Activated T-cell treated with anti-CD3 and anti-CD28 coated beads, Interleukin-2, amount 50 U/mL, for 24 hours (primary cell): ENCODE results near the gene ECT2.
"Not testable (repeated sequence)": the region's sequence is repeated elsewhere in the genome, so short reads cannot be mapped to it uniquely, and the experiment has no call there.

Experiments
- DNase-seq: peaks from one replicate; pipeline ENCODE4 v3.0.0-alpha.2; 2020
- H3K27ac Mint-ChIP-seq: 2 replicates; pipeline ENCODE4 v1.8.0; 2020; ENCODE audit warnings: mild to moderate bottlenecking, mixed read lengths
- H3K27me3 Mint-ChIP-seq: 2 replicates; pipeline ENCODE4 v1.8.0; 2020; ENCODE audit warnings: mixed read lengths
- H3K36me3 Mint-ChIP-seq: 2 replicates; pipeline ENCODE4 v1.8.0; 2020; ENCODE audit warnings: low read depth, mixed read lengths
- H3K4me1 Mint-ChIP-seq: 2 replicates; pipeline ENCODE4 v1.8.0; 2020; ENCODE audit warnings: low read depth, mixed read lengths
- H3K4me3 Mint-ChIP-seq: 2 replicates; pipeline ENCODE4 v1.8.0; 2020; ENCODE audit warnings: mild to moderate bottlenecking, moderate library complexity, mixed read lengths
- H3K9me3 Mint-ChIP-seq: 2 replicates; pipeline ENCODE4 v1.8.0; 2020; ENCODE audit warnings: mixed read lengths

Gene ECT2

GRCh38 chr3:172713316-172713715 lies 37.2 kb upstream of the ECT2 start:
- H3K4me3 Mint-ChIP-seq, result no peak overlapping the region
- peaks cover 9% of the 10 kb centered on the region for H3K36me3 Mint-ChIP-seq
- DNase-seq, result no peak
- no peaks in the 10 kb centered on the region for H3K9me3 Mint-ChIP-seq
- peaks cover 24% of the 10 kb centered on the region for H3K4me1 Mint-ChIP-seq
- H3K27ac Mint-ChIP-seq, result no peak overlapping the region
- no peaks in the 10 kb centered on the region for H3K27me3 Mint-ChIP-seq

DNA sequence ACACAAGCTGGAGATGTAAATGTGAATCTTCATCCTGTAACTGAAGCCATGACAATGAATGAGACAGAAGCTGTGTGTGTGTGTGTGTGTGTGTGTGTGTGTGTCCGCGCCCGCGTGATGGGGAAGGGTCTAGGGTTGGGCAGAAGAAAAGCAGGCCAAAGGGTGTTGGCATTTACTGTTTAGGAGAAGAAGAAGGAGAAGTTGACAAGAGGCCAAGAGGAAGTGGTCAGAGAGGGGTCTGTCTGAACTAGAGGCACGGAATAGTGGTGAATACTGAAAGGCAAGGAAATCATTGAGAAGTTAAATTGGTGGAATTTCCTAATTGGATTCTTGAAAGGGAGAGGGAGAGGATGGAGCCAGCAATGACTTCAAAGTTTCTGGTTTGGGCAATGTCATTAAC lies 34.0 kb upstream of the ECT2 start:
- no peak for DNase-seq

GRCh38 chr3:172717493-172718088 lies 32.9 kb upstream of the ECT2 start:
- H3K4me3 Mint-ChIP-seq, result no peak overlapping the region
- H3K27me3 Mint-ChIP-seq, result peaks cover 3% of the 10 kb centered on the region
- no peaks in the 10 kb centered on the region for H3K36me3 Mint-ChIP-seq
- no peak for DNase-seq
- no peaks in the 10 kb centered on the region for H3K4me1 Mint-ChIP-seq
- H3K27ac Mint-ChIP-seq, result no peak overlapping the region
- H3K9me3 Mint-ChIP-seq, result no peaks in the 10 kb centered on the region

More for the DNA sequence above, 34.0 kb upstream of the ECT2 start:
- Mint-ChIP-seq H3K27me3 (peaks cover 3% of the 10 kb centered on the region), H3K4me1 (no peaks in the 10 kb centered on the region), H3K9me3 (no peaks in the 10 kb centered on the region), H3K4me3 (no peak overlapping the region), H3K36me3 (no peaks in the 10 kb centered on the region), H3K27ac (no peak overlapping the region)

GRCh38 chr3:172722536-172723040 lies 27.9 kb upstream of the ECT2 start:
- H3K4me3 Mint-ChIP-seq, H3K4me1 Mint-ChIP-seq, H3K36me3 Mint-ChIP-seq, DNase-seq, H3K27ac Mint-ChIP-seq, H3K27me3 Mint-ChIP-seq, H3K9me3 Mint-ChIP-seq: not testable (repeated sequence)

GRCh38 chr3:172726380-172726779 lies 24.1 kb upstream of the ECT2 start:
- no peaks in the 10 kb centered on the region for H3K27me3 Mint-ChIP-seq
- no peaks in the 10 kb centered on the region for H3K36me3 Mint-ChIP-seq
- H3K9me3 Mint-ChIP-seq, result peaks cover 5% of the 10 kb centered on the region
- H3K27ac Mint-ChIP-seq, result no peak overlapping the region
- no peak for DNase-seq
- no peaks in the 10 kb centered on the region for H3K4me1 Mint-ChIP-seq
- H3K4me3 Mint-ChIP-seq, result no peak overlapping the region

DNA sequence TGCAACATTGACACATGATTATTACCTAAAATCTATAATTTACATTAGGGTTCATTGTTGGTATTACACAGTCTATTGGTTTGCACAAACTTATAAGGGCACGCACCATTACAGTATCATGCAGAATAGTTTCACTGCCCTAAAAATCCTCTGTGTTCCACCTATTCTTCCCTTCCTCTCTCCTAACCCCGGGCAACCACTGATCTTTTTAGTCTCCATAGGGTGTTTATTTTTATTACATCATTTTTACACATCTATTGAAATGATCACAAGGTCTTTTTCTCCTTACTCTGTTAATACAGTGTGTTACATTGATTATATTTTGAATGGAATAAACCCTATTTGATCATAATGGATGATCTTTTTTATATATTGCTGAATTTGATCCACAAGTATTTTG lies 15.5 kb upstream of the ECT2 start:
- no peak for DNase-seq
- Mint-ChIP-seq H3K4me1 (no peaks in the 10 kb centered on the region), H3K9me3 (no peaks in the 10 kb centered on the region), H3K27ac (no peak overlapping the region), H3K27me3 (no peaks in the 10 kb centered on the region), H3K4me3 (no peak overlapping the region), H3K36me3 (no peaks in the 10 kb centered on the region)

GRCh38 chr3:172739462-172739861 lies 11.1 kb upstream of the ECT2 start:
- no peak for DNase-seq
- no peaks in the 10 kb centered on the region for H3K4me1 Mint-ChIP-seq
- no peak overlapping the region for H3K4me3 Mint-ChIP-seq
- H3K27ac Mint-ChIP-seq, result no peak overlapping the region
- H3K36me3 Mint-ChIP-seq, result no peaks in the 10 kb centered on the region
- no peaks in the 10 kb centered on the region for H3K9me3 Mint-ChIP-seq
- no peaks in the 10 kb centered on the region for H3K27me3 Mint-ChIP-seq

GRCh38 chr3:172746475-172746874 lies 4.1 kb upstream of the ECT2 start:
- Mint-ChIP-seq H3K4me1 (peaks cover 5% of the 10 kb centered on the region), H3K36me3 (peaks cover 10% of the 10 kb centered on the region), H3K4me3 (no peak overlapping the region), H3K27ac (no peak overlapping the region), H3K9me3 (no peaks in the 10 kb centered on the region), H3K27me3 (no peaks in the 10 kb centered on the region)
- DNase-seq, result no peak

GRCh38 chr3:172749230-172749965 lies 1.1 kb upstream of the ECT2 start:
- Mint-ChIP-seq H3K27me3 (no peaks in the 10 kb centered on the region), H3K27ac (no peak overlapping the region), H3K4me3 (peak overlapping the region; percentile 91), H3K36me3 (peaks cover 23% of the 10 kb centered on the region), H3K9me3 (no peaks in the 10 kb centered on the region), H3K4me1 (peaks cover 19% of the 10 kb centered on the region)
- DNase-seq, result no peak

GRCh38 chr3:172750069-172750367 lies 508 bp upstream of the ECT2 start:
- Mint-ChIP-seq H3K9me3 (no peaks in the 10 kb centered on the region), H3K27me3 (no peaks in the 10 kb centered on the region), H3K4me3 (peak overlapping the region; percentile 91), H3K36me3 (peaks cover 29% of the 10 kb centered on the region), H3K4me1 (peaks cover 19% of the 10 kb centered on the region), H3K27ac (peak overlapping the region; percentile 98)
- DNase-seq, result no peak

- H3K27ac Mint-ChIP-seq, result peak overlapping the region; percentile 98
- peaks cover 41% of the 10 kb centered on the region for H3K36me3 Mint-ChIP-seq
- DNase-seq, result no peak
- no peaks in the 10 kb centered on the region for H3K9me3 Mint-ChIP-seq
- H3K4me3 Mint-ChIP-seq, result peak overlapping the region; percentile 91
- H3K4me1 Mint-ChIP-seq, result peaks cover 19% of the 10 kb centered on the region
- no peaks in the 10 kb centered on the region for H3K27me3 Mint-ChIP-seq
Measured at GRCh38 chr3:172751175-172751704, 714 bp downstream of the ECT2 start.

DNA sequence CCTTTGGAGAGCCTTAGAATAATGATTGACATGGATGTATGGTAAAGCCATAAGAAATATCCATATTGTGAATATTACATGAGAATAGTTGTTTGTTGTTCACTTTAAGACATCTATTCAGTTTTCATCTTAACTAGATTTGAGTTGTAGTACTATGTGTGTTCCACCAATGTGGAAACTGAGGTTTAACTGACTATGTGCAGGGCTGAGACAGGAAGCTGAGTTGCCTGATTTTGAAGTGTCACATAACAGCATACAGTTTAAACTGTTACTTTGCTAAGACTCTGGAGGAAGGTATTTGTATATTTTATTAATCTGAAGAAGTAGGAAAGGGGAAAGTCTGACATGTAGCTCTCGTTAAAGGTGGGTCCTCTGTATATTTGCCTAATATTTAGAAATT lies 2.1 kb downstream of the ECT2 start:
- no peak for DNase-seq
- Mint-ChIP-seq H3K27me3 (no peaks in the 10 kb centered on the region), H3K4me3 (peak overlapping the region; percentile 91), H3K36me3 (peaks cover 53% of the 10 kb centered on the region), H3K4me1 (peaks cover 19% of the 10 kb centered on the region), H3K9me3 (no peaks in the 10 kb centered on the region), H3K27ac (no peak overlapping the region)

DNA sequence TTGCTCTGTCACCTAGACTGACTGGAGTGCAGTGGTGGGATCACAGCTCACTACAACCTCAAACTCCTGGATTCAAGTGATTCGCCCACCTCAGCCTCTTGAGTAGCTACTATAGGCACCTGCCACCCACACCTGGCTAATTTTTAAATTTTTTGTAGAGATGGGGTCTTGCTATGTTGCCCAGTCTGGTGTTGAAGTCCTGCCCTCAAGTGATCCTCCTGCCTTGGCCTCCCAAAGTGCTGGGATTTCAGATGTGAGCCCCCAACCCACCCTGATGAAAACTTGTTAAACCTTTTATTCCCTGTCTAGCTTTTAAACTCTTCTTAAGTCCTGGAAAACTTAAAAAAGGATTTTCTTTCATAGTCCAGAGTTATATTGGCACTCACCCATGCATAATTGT lies 2.6 kb downstream of the ECT2 start:
- peaks cover 57% of the 10 kb centered on the region for H3K36me3 Mint-ChIP-seq
- H3K27me3 Mint-ChIP-seq, result no peaks in the 10 kb centered on the region
- DNase-seq, result no peak
- no peaks in the 10 kb centered on the region for H3K9me3 Mint-ChIP-seq
- no peak overlapping the region for H3K27ac Mint-ChIP-seq
- H3K4me1 Mint-ChIP-seq, result peaks cover 19% of the 10 kb centered on the region
- no peak overlapping the region for H3K4me3 Mint-ChIP-seq

- H3K9me3 Mint-ChIP-seq, H3K27ac Mint-ChIP-seq, DNase-seq, H3K27me3 Mint-ChIP-seq, H3K4me1 Mint-ChIP-seq, H3K4me3 Mint-ChIP-seq: not testable (repeated sequence)
- peaks cover 86% of the 10 kb centered on the region for H3K36me3 Mint-ChIP-seq
Measured at GRCh38 chr3:172760416-172760815, 9.9 kb downstream of the ECT2 start.

- Mint-ChIP-seq H3K9me3 (no peaks in the 10 kb centered on the region), H3K27ac (no peak overlapping the region), H3K27me3 (no peaks in the 10 kb centered on the region), H3K36me3 (peaks cover 92% of the 10 kb centered on the region), H3K4me1 (peaks cover under 1% of the 10 kb centered on the region), H3K4me3 (no peak overlapping the region)
- no peak for DNase-seq
Measured at GRCh38 chr3:172766241-172766640, 15.7 kb downstream of the ECT2 start.
